Measurements from ENCODE around the gene SAXO1. TPM values are rescaled to one million over a fixed set of nuclear protein-coding genes. Genes with fewer than 3 reads are reported as not detected.

Gene SAXO1
- total RNA-seq, 1 experiment from 2014 or later, result 0.20 TPM

- Histone ChIP-seq H3K27me3 (replicated peaks; ENCODE audit: control insufficient read depth, insufficient read depth, low read length) (no peaks in the 10 kb centered on the region), H3K36me3 (ENCODE audit: control insufficient read depth, insufficient read depth, low read length) (no peaks in the 10 kb centered on the region), H3K4me3 (ENCODE audit: low read depth, low read length) (no peak overlapping the region), H3K9me3 (no peaks in the 10 kb centered on the region), H3K4me1 (no peaks in the 10 kb centered on the region)
- H3K36me3 Mint-ChIP-seq (ENCODE audit: insufficient read depth, unreplicated experiment), result no peaks in the 10 kb centered on the region
- intact Hi-C loops (cut with micrococcal nuclease; ENCODE audit: unreplicated experiment), result no loop called here
- H3K9me3 Mint-ChIP-seq (ENCODE audit: unreplicated experiment), result no peaks in the 10 kb centered on the region
- ChIA-PET POLR2A (no interaction called here), CTCF (no interaction called here)
- no peak for TF ChIP-seq CTCF (IDR thresholded peaks at IDR 0.05; ENCODE audit: insufficient read depth in 1 of 2, low read depth in 1 of 2, low read length in 1 of 2, severe bottlenecking in 1 of 2, unreplicated experiment in 1 of 2)
- no peaks in the 10 kb centered on the region for H3K4me1 Mint-ChIP-seq (ENCODE audit: low read depth, unreplicated experiment)
- H3K4me3 Mint-ChIP-seq (ENCODE audit: unreplicated experiment), result no peak overlapping the region
- no peak overlapping the region for H3K27ac Mint-ChIP-seq (ENCODE audit: unreplicated experiment)
- peaks cover 16% of the 10 kb centered on the region for H3K27me3 Mint-ChIP-seq (ENCODE audit: insufficient read depth, unreplicated experiment)
- no TSS peak for BruUV-seq (replicated peaks)
- no peak for DNase-seq
These were observed 111.5 kb downstream of the SAXO1 start for GRCh38 chr9:18921366-18922075.

- intact Hi-C loops (cut with micrococcal nuclease; ENCODE audit: unreplicated experiment), result no loop called here
These were observed 112.6 kb downstream of the SAXO1 start for GRCh38 chr9:18920141-18921084.

More at GRCh38 chr9:18920141-18921084, 112.6 kb downstream of the SAXO1 start:
- no peaks in the 10 kb centered on the region for H3K9me3 ChIP-seq
- ChIA-PET CTCF (no interaction called here), POLR2A (no interaction called here)
- H3K4me3 Mint-ChIP-seq (ENCODE audit: unreplicated experiment), result no peak overlapping the region
- no peaks in the 10 kb centered on the region for H3K36me3 Mint-ChIP-seq (ENCODE audit: insufficient read depth, unreplicated experiment)
- H3K4me1 Mint-ChIP-seq (ENCODE audit: low read depth, unreplicated experiment), result no peaks in the 10 kb centered on the region
- no peaks in the 10 kb centered on the region for H3K4me1 ChIP-seq
- DNase-seq, result no peak
- no peak overlapping the region for H3K27ac Mint-ChIP-seq (ENCODE audit: unreplicated experiment)
- no TSS peak for BruUV-seq (replicated peaks)
- H3K27me3 Mint-ChIP-seq (ENCODE audit: insufficient read depth, unreplicated experiment), result peaks cover 16% of the 10 kb centered on the region
- H3K4me3 ChIP-seq (ENCODE audit: low read depth, low read length), result no peak overlapping the region
- H3K36me3 ChIP-seq (ENCODE audit: control insufficient read depth, insufficient read depth, low read length), result no peaks in the 10 kb centered on the region
- TF ChIP-seq CTCF (IDR thresholded peaks at IDR 0.05; ENCODE audit: insufficient read depth in 1 of 2, low read depth in 1 of 2, low read length in 1 of 2, severe bottlenecking in 1 of 2, unreplicated experiment in 1 of 2), result no peak
- no peaks in the 10 kb centered on the region for H3K27me3 ChIP-seq (replicated peaks; ENCODE audit: control insufficient read depth, insufficient read depth, low read length)
- no peaks in the 10 kb centered on the region for H3K9me3 Mint-ChIP-seq (ENCODE audit: unreplicated experiment)

Data from Caco-2 (cell line).